PFSK-1 (cell line): ENCODE data around the gene TRPM5.

Experiments used
- POLR2AphosphoS5 ChIP-seq: IDR thresholded peaks from 2 replicates; pipeline ENCODE4 v1.6.1; 2012; ENCODE audit warnings: low read depth, mild to moderate bottlenecking, control low read depth, low read length, moderate library complexity
- REST ChIP-seq, 2 experiments: IDR thresholded peaks; 2 replicates each; pipeline versions ENCODE4 v1.6.1 to v1.8.0; 2011 to 2012; ENCODE audit warnings: low read depth in 2 of 2, low read length in 2 of 2, control low read depth in 1 of 2, inconsistent platforms in 1 of 2, mild to moderate bottlenecking in 1 of 2, moderate library complexity in 1 of 2; ENCODE audit not compliant: insufficient read depth in 1 of 2
- SIN3A ChIP-seq: IDR thresholded peaks from 2 replicates; pipeline ENCODE4 v1.6.1; 2012; ENCODE audit warnings: mild to moderate bottlenecking, low read length, moderate library complexity, borderline replicate concordance; ENCODE audit not compliant: insufficient read depth
- TAF1 ChIP-seq: IDR thresholded peaks from 2 replicates; pipeline ENCODE4 v1.6.1; 2012; ENCODE audit warnings: low read length, control low read depth, borderline replicate concordance; ENCODE audit not compliant: insufficient read depth

GRCh38 chr11:2401436-2401984 is 42.8 kb downstream of the TRPM5 start:
- TF ChIP-seq POLR2AphosphoS5 (0 out of 2 replicates have a peak, but pooled peaks have one; percentile 18), SIN3A (no peak), TAF1 (no peak), REST (IDR thresholded peaks at IDR 0.05; ENCODE audit: insufficient read depth in 1 of 2, low read depth in 2 of 2, low read length in 2 of 2) (no peak)
